MM.1S (cell line): ENCODE results near the gene TRDMT1.

Experiments used
- CTCF ChIP-seq: fragments of 300-600 bp; sonication (generic); IDR thresholded peaks from 2 replicates; pipeline ENCODE4 v1.5.1; 2016; ENCODE audit warnings: antibody characterized with exemption, low read length, mixed read lengths
- EZH2 ChIP-seq: fragments of 300-600 bp; sonication (generic); optimal IDR thresholded peaks from 2 replicates; pipeline ENCODE3; 2017; ENCODE audit warnings: low read depth, mild to moderate bottlenecking, antibody characterized with exemption, low read length, mixed read lengths

GRCh38 chr10:17214971-17215781 is 13.7 kb upstream of the TRDMT1 start:
- no peak for TF ChIP-seq CTCF
- TF ChIP-seq EZH2, result no peak
